Chondrocyte (in vitro differentiated cells): Measurements from ENCODE around the gene PRDX5. TPM values are rescaled to one million over a fixed set of nuclear protein-coding genes. Genes with fewer than 3 reads are reported as not detected.

Experiments used
- DNase-seq: peaks from one replicate; pipeline ENCODE4 v3.0.0; 2021; ENCODE audit warnings: mixed read lengths, low spot score
- H3K27ac Mint-ChIP-seq: one replicate; pipeline ENCODE4 v1.8.0; 2021; ENCODE audit warnings: mild to moderate bottlenecking, moderate library complexity, mixed read lengths; ENCODE audit not compliant: unreplicated experiment
- H3K27me3 Mint-ChIP-seq: 2 replicates; pipeline ENCODE4 v1.8.0; 2021; ENCODE audit warnings: low read depth, mixed read lengths
- H3K36me3 Mint-ChIP-seq: 2 replicates; pipeline ENCODE4 v1.8.0; 2021; ENCODE audit warnings: low read depth, mixed read lengths
- H3K4me1 Mint-ChIP-seq: 2 replicates; pipeline ENCODE4 v1.8.0; 2021; ENCODE audit warnings: low read depth, mild to moderate bottlenecking, mixed read lengths
- H3K4me3 Mint-ChIP-seq: one replicate; pipeline ENCODE4 v1.8.0; 2021; ENCODE audit warnings: mild to moderate bottlenecking, moderate library complexity, mixed read lengths; ENCODE audit not compliant: unreplicated experiment
- H3K9me3 Mint-ChIP-seq: 2 replicates; pipeline ENCODE4 v1.8.0; 2021; ENCODE audit warnings: low read depth, mixed read lengths
- total RNA-seq: library from RNA; stranded (reverse); gene quantifications from 3 replicates; pipeline ENCODE4 v1.2.1, GENCODE V29; 2021
- TF ChIP-seq, protein P1 (sequence below): fragments of 200-600 bp; sonication (generic); IDR thresholded peaks from 2 replicates; pipeline ENCODE4 v1.5.0; 2021; ENCODE audit warnings: antibody characterized with exemption, mild to moderate bottlenecking, moderate library complexity

PRDX5 gene
- total RNA-seq, 1 donor from 2014 or later: 232 TPM

DNA sequence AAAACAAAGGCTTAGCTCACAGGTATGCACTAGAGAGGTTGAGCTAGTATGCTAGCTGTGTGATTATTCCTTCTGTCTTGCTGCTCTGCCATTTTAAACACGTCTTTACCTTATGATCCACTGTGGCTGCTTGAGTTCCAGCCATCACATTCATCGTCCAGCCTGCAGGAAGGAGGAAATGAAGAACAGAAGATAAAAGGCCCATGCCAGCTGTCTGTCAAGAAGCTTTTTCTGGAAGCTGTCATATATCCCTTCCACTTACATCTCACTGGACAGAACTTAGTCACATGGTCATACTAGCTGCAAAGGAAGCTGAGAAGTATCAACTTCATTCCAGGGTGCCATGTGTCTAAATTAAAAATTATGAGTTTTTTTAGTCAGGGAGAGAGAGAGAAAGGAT lies 9.5 kb downstream of the PRDX5 start:
- DNase-seq: no peak
- H3K36me3 Mint-ChIP-seq: no peaks in the 10 kb centered on the region
- no peaks in the 10 kb centered on the region for H3K27me3 Mint-ChIP-seq
- H3K4me1 Mint-ChIP-seq: peaks cover 15% of the 10 kb centered on the region
- H3K9me3 Mint-ChIP-seq: peaks cover 3% of the 10 kb centered on the region
- H3K27ac Mint-ChIP-seq: no peak overlapping the region
- H3K4me3 Mint-ChIP-seq: no peak overlapping the region
- TF ChIP-seq, protein P1, sequence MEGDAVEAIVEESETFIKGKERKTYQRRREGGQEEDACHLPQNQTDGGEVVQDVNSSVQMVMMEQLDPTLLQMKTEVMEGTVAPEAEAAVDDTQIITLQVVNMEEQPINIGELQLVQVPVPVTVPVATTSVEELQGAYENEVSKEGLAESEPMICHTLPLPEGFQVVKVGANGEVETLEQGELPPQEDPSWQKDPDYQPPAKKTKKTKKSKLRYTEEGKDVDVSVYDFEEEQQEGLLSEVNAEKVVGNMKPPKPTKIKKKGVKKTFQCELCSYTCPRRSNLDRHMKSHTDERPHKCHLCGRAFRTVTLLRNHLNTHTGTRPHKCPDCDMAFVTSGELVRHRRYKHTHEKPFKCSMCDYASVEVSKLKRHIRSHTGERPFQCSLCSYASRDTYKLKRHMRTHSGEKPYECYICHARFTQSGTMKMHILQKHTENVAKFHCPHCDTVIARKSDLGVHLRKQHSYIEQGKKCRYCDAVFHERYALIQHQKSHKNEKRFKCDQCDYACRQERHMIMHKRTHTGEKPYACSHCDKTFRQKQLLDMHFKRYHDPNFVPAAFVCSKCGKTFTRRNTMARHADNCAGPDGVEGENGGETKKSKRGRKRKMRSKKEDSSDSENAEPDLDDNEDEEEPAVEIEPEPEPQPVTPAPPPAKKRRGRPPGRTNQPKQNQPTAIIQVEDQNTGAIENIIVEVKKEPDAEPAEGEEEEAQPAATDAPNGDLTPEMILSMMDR: no peak

DNA sequence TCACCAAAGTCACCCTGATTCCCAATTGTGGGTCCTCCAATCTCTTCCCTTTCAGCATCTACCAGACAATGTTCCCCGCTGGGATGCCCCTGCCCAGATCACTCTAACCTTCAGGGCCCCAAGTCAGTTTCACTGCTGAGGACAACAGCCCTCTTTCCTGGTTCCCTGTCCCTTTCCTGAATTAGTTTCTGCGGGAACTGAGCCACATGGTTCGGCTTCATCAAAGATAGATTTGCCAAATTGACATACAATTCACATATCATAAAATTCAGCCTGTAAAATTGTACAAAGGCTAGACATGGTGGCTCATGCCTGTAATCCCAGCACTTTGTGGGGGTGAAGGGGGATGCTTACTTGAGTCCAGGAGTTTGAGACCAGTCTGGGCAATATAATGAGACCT lies 10.1 kb downstream of the PRDX5 start:
- H3K4me1 Mint-ChIP-seq: peaks cover 15% of the 10 kb centered on the region
- H3K27ac Mint-ChIP-seq: no peak overlapping the region
- TF ChIP-seq, protein P1: no peak
- H3K36me3 Mint-ChIP-seq: no peaks in the 10 kb centered on the region
- no peak overlapping the region for H3K4me3 Mint-ChIP-seq
- H3K27me3 Mint-ChIP-seq: no peaks in the 10 kb centered on the region
- H3K9me3 Mint-ChIP-seq: peaks cover 3% of the 10 kb centered on the region
- no peak for DNase-seq

DNA sequence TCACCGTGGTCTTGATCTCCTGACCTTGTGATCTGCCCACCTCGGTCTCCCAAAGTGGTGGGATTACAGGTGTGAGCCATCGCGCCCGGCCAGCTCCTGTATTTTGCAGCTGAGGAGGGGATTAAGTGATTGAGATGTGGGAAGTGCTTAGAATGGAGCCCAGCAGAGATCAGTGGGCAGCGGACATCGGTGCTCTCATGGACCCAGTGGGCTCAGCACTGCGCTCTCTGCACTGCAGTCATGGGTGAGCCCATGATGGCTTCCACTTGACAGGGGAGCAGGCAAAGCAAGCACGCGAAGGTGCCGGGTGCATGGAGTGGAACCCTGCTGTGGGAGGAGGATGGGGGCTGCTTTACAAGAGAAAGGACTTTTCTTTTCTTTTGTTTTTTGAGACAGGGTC lies 13.0 kb downstream of the PRDX5 start:
- no peak overlapping the region for H3K4me3 Mint-ChIP-seq
- peaks cover 24% of the 10 kb centered on the region for H3K4me1 Mint-ChIP-seq
- no peaks in the 10 kb centered on the region for H3K36me3 Mint-ChIP-seq
- H3K27me3 Mint-ChIP-seq: no peaks in the 10 kb centered on the region
- no peak overlapping the region for H3K27ac Mint-ChIP-seq
- TF ChIP-seq, protein P1: no peak
- peaks cover 3% of the 10 kb centered on the region for H3K9me3 Mint-ChIP-seq
- peak; percentile 57 for DNase-seq

DNA sequence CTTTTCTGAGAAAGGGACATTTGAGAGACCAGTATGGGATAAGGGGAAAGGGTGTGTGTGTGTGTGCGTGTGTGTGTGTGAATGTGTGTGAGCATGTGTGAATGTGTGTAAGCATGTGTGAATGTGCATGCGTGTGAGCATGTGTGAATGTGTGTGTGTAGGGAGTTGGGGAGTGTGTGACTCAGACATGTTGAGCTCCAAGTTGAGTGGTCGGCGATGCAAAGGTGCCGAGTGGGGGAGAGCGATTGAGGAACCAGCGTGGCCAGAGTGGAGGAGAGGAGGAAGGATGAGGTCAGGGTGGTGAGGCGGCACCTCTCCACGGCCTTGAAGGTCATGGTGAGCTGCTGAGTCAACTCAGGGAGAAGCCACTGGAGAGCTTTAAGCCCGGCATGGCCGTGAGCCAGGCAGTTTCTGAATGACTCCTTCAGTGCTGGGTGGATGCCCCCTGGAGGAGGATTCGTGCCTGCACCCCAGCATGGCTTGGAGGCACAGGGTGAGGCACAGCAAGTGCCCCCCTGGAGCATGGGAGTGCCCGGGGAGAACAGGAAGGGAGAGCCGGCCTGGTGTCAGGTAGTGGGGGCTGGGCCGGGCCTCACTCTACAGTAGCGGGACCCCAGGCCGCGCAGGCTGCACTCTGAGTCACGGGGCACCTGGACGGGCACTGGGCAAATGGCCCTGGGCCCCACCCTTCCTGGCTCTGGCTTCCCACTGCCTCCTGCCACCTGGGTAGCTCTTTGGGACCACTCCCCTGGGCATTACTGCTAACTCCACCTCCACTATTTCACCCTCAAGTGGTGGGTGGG lies 13.8 kb downstream of the PRDX5 start:
- DNase-seq: peak; percentile 81
- Mint-ChIP-seq H3K4me3 (no peak overlapping the region), H3K36me3 (no peaks in the 10 kb centered on the region), H3K4me1 (peaks cover 24% of the 10 kb centered on the region), H3K27ac (no peak overlapping the region), H3K27me3 (no peaks in the 10 kb centered on the region), H3K9me3 (peaks cover 3% of the 10 kb centered on the region)
- TF ChIP-seq, protein P1: peak; percentile 72

DNA sequence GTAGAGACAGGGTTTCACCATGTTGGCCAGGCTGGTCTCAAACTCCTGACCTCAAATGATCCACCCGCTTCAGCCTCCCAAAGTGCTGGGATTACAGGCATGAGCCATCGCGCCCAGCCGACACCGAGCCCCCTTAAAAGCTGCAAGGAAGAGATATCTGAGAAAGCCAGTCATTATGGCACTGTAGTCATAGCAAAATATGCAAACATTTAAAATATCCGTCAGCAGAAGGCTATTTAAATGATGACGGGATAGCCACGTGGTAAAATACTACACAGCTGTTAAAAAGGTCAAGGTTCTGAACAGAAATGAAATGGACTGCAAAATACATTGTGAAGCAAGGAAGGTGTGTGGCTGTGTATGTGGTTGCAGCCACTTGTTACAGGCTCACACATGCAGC lies 15.6 kb downstream of the PRDX5 start:
- peaks cover 24% of the 10 kb centered on the region for H3K4me1 Mint-ChIP-seq
- no peaks in the 10 kb centered on the region for H3K9me3 Mint-ChIP-seq
- no peak for DNase-seq
- no peaks in the 10 kb centered on the region for H3K36me3 Mint-ChIP-seq
- no peaks in the 10 kb centered on the region for H3K27me3 Mint-ChIP-seq
- H3K27ac Mint-ChIP-seq: no peak overlapping the region
- H3K4me3 Mint-ChIP-seq: no peak overlapping the region
- TF ChIP-seq, protein P1: no peak
